GM18858 (cell line): Measurements from ENCODE around the gene PAH.

Source experiments
- ATAC-seq: cut with Tn5 transposase; IDR thresholded peaks from one replicate; pipeline ENCODE4 v1.9.1; 2021; ENCODE audit not compliant: unreplicated experiment

The PAH gene

GRCh38 chr12:102917026-102917787, at the start of gene PAH:
PAH (minus strand) TSS chr12:102917244; CDS start chr12:102917130, 114 bp downstream.
- ATAC-seq = no peak

GRCh38 chr12:102966200-102966863, 49.3 kb upstream of the PAH start:
- no peak for ATAC-seq

GRCh38 chr12:102965281-102966155, 48.5 kb upstream of the PAH start:
- ATAC-seq = no peak

- no peak for ATAC-seq
Measured at GRCh38 chr12:102964872-102965271, 47.8 kb upstream of the PAH start.

- ATAC-seq = no peak
Measured at GRCh38 chr12:102963796-102964195, 46.8 kb upstream of the PAH start.

GRCh38 chr12:102962986-102963385, 45.9 kb upstream of the PAH start:
- no peak for ATAC-seq

- no peak for ATAC-seq
Measured at GRCh38 chr12:102962532-102962931, 45.5 kb upstream of the PAH start.

- no peak for ATAC-seq
Measured at GRCh38 chr12:102961466-102961855, 44.4 kb upstream of the PAH start.

GRCh38 chr12:102960766-102961465, 43.9 kb upstream of the PAH start:
- ATAC-seq = no peak

- no peak for ATAC-seq
Measured at GRCh38 chr12:102959391-102959790, 42.3 kb upstream of the PAH start.

GRCh38 chr12:102958830-102959176, 41.8 kb upstream of the PAH start:
- ATAC-seq = no peak

GRCh38 chr12:102958073-102958829, 41.2 kb upstream of the PAH start:
- no peak for ATAC-seq

GRCh38 chr12:102957339-102958050, 40.5 kb upstream of the PAH start, which contains the start of gene ASCL1:
ASCL1 (plus strand) TSS chr12:102957674; CDS start chr12:102958245, 571 bp downstream.
- no peak for ATAC-seq

GRCh38 chr12:102956738-102957327, 39.8 kb upstream of the PAH start:
- ATAC-seq = no peak

- no peak for ATAC-seq
Measured at GRCh38 chr12:102955926-102956737, 39.1 kb upstream of the PAH start.

GRCh38 chr12:102954134-102954533, 37.1 kb upstream of the PAH start:
- no peak for ATAC-seq

- ATAC-seq = no peak
Measured at GRCh38 chr12:102953221-102953620, 36.2 kb upstream of the PAH start.

GRCh38 chr12:102951841-102952240, 34.8 kb upstream of the PAH start:
- no peak for ATAC-seq
